H1 (cell line): ENCODE results near the gene ACTR5. TPM values are rescaled to one million over a fixed set of nuclear protein-coding genes. Genes with fewer than 3 reads are reported as not detected.

Experiments
- CTCF ChIA-PET: fragments of 300-600 bp; sonication (Branson Sonifier 250); formaldehyde crosslinking; loops from one replicate; lab custom pipeline; 2021; ENCODE audit not compliant: partially characterized antibody; lab: Charles Lee
- POLR2A ChIA-PET: fragments of 300-600 bp; sonication (Branson Sonifier 250); formaldehyde crosslinking; loops from one replicate; lab custom pipeline; 2021; ENCODE audit warnings: inconsistent platforms; ENCODE audit not compliant: partially characterized antibody; lab: Charles Lee
- DNase-seq, 2 experiments: peaks; one replicate each; pipeline versions ENCODE4 v3.0.0 to v3.0.0-alpha.2; 2010 to 2022; ENCODE audit warnings: low spot score in 2 of 2, low read depth in 1 of 2, mixed read lengths in 1 of 2
- FAIRE-seq: peaks from 2 replicates; lab custom pipeline; 2011; peaks lifted over from hg19 to GRCh38; lab: Jason Lieb, UNC
- H2AFZ ChIP-seq: 2 replicates; pipeline ENCODE4 v1.8.1; 2012; ENCODE audit warnings: low read length, inconsistent platforms
- H2AK5ac ChIP-seq: 2 replicates; pipeline ENCODE4 v1.6.1; 2013; ENCODE audit warnings: low read depth, low read length
- H2BK120ac ChIP-seq: replicated peaks from 2 replicates; pipeline ENCODE3; 2013; ENCODE audit warnings: low read depth, low read length, inconsistent platforms
- H2BK12ac ChIP-seq: 2 replicates; pipeline ENCODE4 v1.6.1; 2013; ENCODE audit warnings: low read depth, low read length
- H2BK15ac ChIP-seq: 2 replicates; pipeline ENCODE4 v1.6.1; 2013; ENCODE audit warnings: low read length
- H2BK20ac ChIP-seq: 2 replicates; pipeline ENCODE4 v1.6.1; 2013; ENCODE audit warnings: low read length
- H2BK5ac ChIP-seq: 2 replicates; pipeline ENCODE4 v1.6.1; 2013; ENCODE audit warnings: low read depth, low read length
- H3K14ac ChIP-seq: 2 replicates; pipeline ENCODE4 v1.6.1; 2013; ENCODE audit warnings: inconsistent platforms; ENCODE audit not compliant: insufficient read length
- H3K18ac ChIP-seq: 2 replicates; pipeline ENCODE4 v1.6.1; 2013; ENCODE audit warnings: low read length; ENCODE audit errors: extremely low read depth
- H3K23ac ChIP-seq: 2 replicates; pipeline ENCODE4 v1.6.1; 2013; ENCODE audit warnings: inconsistent platforms; ENCODE audit not compliant: insufficient read length
- H3K23me2 ChIP-seq: 2 replicates; pipeline ENCODE4 v1.6.1; 2013; ENCODE audit warnings: low read depth, low read length
- H3K27ac ChIP-seq: 2 replicates; pipeline ENCODE4 v1.6.1; 2011; ENCODE audit warnings: low read depth, low read length, inconsistent platforms
- H3K27me3 ChIP-seq, 4 experiments: replicated peaks in 1 of 4; 1 replicate in 1 of 4; 2 replicates in 3 of 4; pipeline versions ENCODE4 v1.6.1 to v1.8.1; 2011 to 2013; ENCODE audit warnings: low read length in 3 of 4, mild to moderate bottlenecking in 3 of 4, inconsistent platforms in 2 of 4, mixed read lengths in 2 of 4, moderate library complexity in 1 of 4; ENCODE audit not compliant: control insufficient read depth in 3 of 4, insufficient read depth in 3 of 4; ENCODE audit errors: extremely low read depth in 1 of 4
- H3K36me3 ChIP-seq, 4 experiments: 2 replicates each; pipeline versions ENCODE4 v1.6.1 to v1.8.1; 2011 to 2013; ENCODE audit warnings: mild to moderate bottlenecking in 4 of 4, low read length in 3 of 4, moderate library complexity in 2 of 4, control low read depth in 1 of 4, inconsistent platforms in 1 of 4; ENCODE audit not compliant: insufficient read depth in 4 of 4, control insufficient read depth in 2 of 4
- H3K4ac ChIP-seq: replicated peaks from 2 replicates; pipeline ENCODE3; 2013; ENCODE audit warnings: low read length, low read depth, mixed read lengths, inconsistent platforms; ENCODE audit not compliant: insufficient read length
- H3K4me1 ChIP-seq, 4 experiments: replicated peaks in 1 of 4; 1 replicate in 1 of 4; 2 replicates in 3 of 4; pipeline versions ENCODE4 v1.6.1 to v1.8.1; 2011 to 2013; ENCODE audit warnings: low read length in 3 of 4, inconsistent platforms in 2 of 4, mixed read lengths in 1 of 4; ENCODE audit not compliant: insufficient read depth in 4 of 4, control insufficient read depth in 3 of 4
- H3K4me2 ChIP-seq, 2 experiments: 2 replicates each; pipeline versions ENCODE4 v1.6.1 to v1.8.1; 2011 to 2013; ENCODE audit warnings: low read depth in 2 of 2, low read length in 2 of 2, control low read depth in 1 of 2, inconsistent platforms in 1 of 2, mild to moderate bottlenecking in 1 of 2; ENCODE audit not compliant: insufficient read depth in 1 of 2
- H3K4me3 ChIP-seq, 4 experiments: fragments of 200-600, 300-600 bp in 1 of 4; sonication (generic), shearing (Covaris generic), sonication (Bioruptor Twin) in 1 of 4; 2 replicates each; pipeline versions ENCODE4 v1.5.1 to v1.8.1; 2011 to 2016; ENCODE audit warnings: low read length in 4 of 4, low read depth in 3 of 4, control low read depth in 2 of 4, inconsistent platforms in 2 of 4, mild to moderate bottlenecking in 2 of 4, mixed read lengths in 1 of 4, moderate library complexity in 1 of 4; ENCODE audit not compliant: insufficient read depth in 2 of 4; ENCODE audit errors: extremely low read depth in 1 of 4
- H3K56ac ChIP-seq: replicated peaks from 2 replicates; pipeline ENCODE3; 2013; ENCODE audit warnings: low read depth, mild to moderate bottlenecking, mixed read lengths, low read length, inconsistent platforms; ENCODE audit not compliant: insufficient read length
- H3K79me1 ChIP-seq: 2 replicates; pipeline ENCODE4 v1.6.1; 2013; ENCODE audit warnings: low read depth, low read length, control low read depth
- H3K79me2 ChIP-seq, 2 experiments: 2 replicates each; pipeline versions ENCODE4 v1.6.1 to v1.8.1; 2012 to 2013; ENCODE audit warnings: low read length in 2 of 2, mild to moderate bottlenecking in 2 of 2, inconsistent platforms in 1 of 2; ENCODE audit not compliant: insufficient read depth in 2 of 2, control insufficient read depth in 1 of 2
- H3K9ac ChIP-seq, 4 experiments: replicated peaks in 1 of 4; 1 replicate in 1 of 4; 2 replicates in 3 of 4; pipeline versions ENCODE4 v1.6.1 to v1.8.1; 2011 to 2013; ENCODE audit warnings: low read depth in 3 of 4, low read length in 3 of 4, control low read depth in 2 of 4, mild to moderate bottlenecking in 2 of 4, moderate library complexity in 2 of 4, inconsistent platforms in 1 of 4; ENCODE audit errors: extremely low read depth in 1 of 4
- H3K9me3 ChIP-seq, 2 experiments: 2 replicates each; pipeline versions ENCODE4 v1.6.1 to v1.8.1; 2012 to 2013; ENCODE audit warnings: mild to moderate bottlenecking in 2 of 2, moderate library complexity in 2 of 2, control low read depth in 1 of 2, inconsistent platforms in 1 of 2, low read depth in 1 of 2, low read length in 1 of 2, mixed read lengths in 1 of 2; ENCODE audit not compliant: insufficient read depth in 2 of 2
- H4K20me1 ChIP-seq, 2 experiments: replicated peaks in 1 of 2; 2 replicates each; pipeline versions ENCODE3 to v1.8.1; 2011 to 2013; ENCODE audit warnings: inconsistent platforms in 2 of 2, low read length in 2 of 2, mild to moderate bottlenecking in 1 of 2; ENCODE audit not compliant: insufficient read depth in 2 of 2, control insufficient read depth in 1 of 2
- H4K5ac ChIP-seq: 2 replicates; pipeline ENCODE4 v1.6.1; 2013; ENCODE audit warnings: low read length, low read depth, mixed read lengths, inconsistent platforms; ENCODE audit not compliant: insufficient read length
- H4K8ac ChIP-seq: 2 replicates; pipeline ENCODE4 v1.8.0; 2013; ENCODE audit warnings: mild to moderate bottlenecking, moderate library complexity, low read length, inconsistent platforms; ENCODE audit not compliant: insufficient read depth; ENCODE audit errors: extremely low read depth
- H4K91ac ChIP-seq: replicated peaks from 2 replicates; pipeline ENCODE3; 2013; ENCODE audit warnings: low read length, mixed read lengths, inconsistent platforms; ENCODE audit not compliant: insufficient read length
- BCL11A ChIP-seq, 2 experiments: IDR thresholded peaks; one replicate each; pipeline ENCODE4 v1.6.1; 2011; ENCODE audit warnings: low read depth in 2 of 2, low read length in 2 of 2, mild to moderate bottlenecking in 2 of 2
- JUN ChIP-seq: IDR thresholded peaks from 2 replicates; pipeline ENCODE4 v1.6.1; 2011; ENCODE audit warnings: low read depth, mild to moderate bottlenecking, improper control_type of control experiment, low read length
- KDM4A ChIP-seq: IDR thresholded peaks from one replicate; pipeline ENCODE4 v1.7.1; 2012; ENCODE audit warnings: low read depth, mild to moderate bottlenecking, moderate library complexity, low read length, inconsistent platforms; ENCODE audit not compliant: severe bottlenecking
- POLR2AphosphoS5 ChIP-seq: IDR thresholded peaks from 2 replicates; pipeline ENCODE4 v1.6.1; 2011; ENCODE audit warnings: low read depth, low read length
- RNF2 ChIP-seq: fragments of 200-900, 300-1000 bp; sonication (generic); IDR thresholded peaks from 2 replicates; pipeline ENCODE4 v1.7.1; 2016; ENCODE audit warnings: borderline replicate concordance, low read depth, mild to moderate bottlenecking, antibody characterized with exemption, low read length; ENCODE audit not compliant: poor library complexity, severe bottlenecking; ENCODE audit errors: missing control alignments
- SAP30 ChIP-seq: fragments of 300-600 bp; sonication (generic); IDR thresholded peaks from 2 replicates; pipeline ENCODE4 v1.7.1; 2012; ENCODE audit warnings: low read length, moderate library complexity, mild to moderate bottlenecking, inconsistent platforms; ENCODE audit not compliant: insufficient read depth, insufficient replicate concordance
- SP4 ChIP-seq: IDR thresholded peaks from 2 replicates; pipeline ENCODE4 v1.6.1; 2012; ENCODE audit warnings: low read length, inconsistent platforms
- TBP ChIP-seq: IDR thresholded peaks from 2 replicates; pipeline ENCODE4 v1.6.1; 2011; ENCODE audit warnings: low read depth, low read length, improper control_type of control experiment
- TEAD4 ChIP-seq: IDR thresholded peaks from 2 replicates; pipeline ENCODE4 v1.6.1; 2012; ENCODE audit warnings: low read depth, low read length, inconsistent platforms, mixed read lengths
- WGBS, 2 experiments: shearing (Covaris generic) in 1 of 2; methylation state at CpG; one replicate each; pipeline versions ENCODE4 v1.1.6 to v1.1.7; 2013 to 2015; ENCODE audit warnings: low lambda C conversion rate in 2 of 2, mixed read lengths in 2 of 2, inconsistent platforms in 1 of 2, low coverage in 1 of 2, missing lambda C conversion rate in 1 of 2; ENCODE audit not compliant: insufficient replicate concordance in 2 of 2, insufficient coverage in 1 of 2, insufficient read length in 1 of 2; ENCODE audit errors: extremely low coverage in 1 of 2, missing lambda C conversion rate in 1 of 2; 5-methylcytosine and 5-hydroxymethylcytosine counted together
- polyA plus RNA-seq, 7 experiments: library from polyadenylated mRNA; depleted of rRNA in 3 of 7; stranded (reverse) in 5 of 7; unstranded in 2 of 7; fragments of >200 nt in 5 of 7; fragments of 200-250 nt in 2 of 7; gene quantifications; 1 replicate in 5 of 7; 2 replicates in 1 of 7; 4 replicates in 1 of 7; pipeline versions ENCODE4 v1.2.1 to v1.2.3, GENCODE V29; 2011 to 2013; ENCODE audit warnings: missing spikeins in 2 of 7, mixed read lengths in 2 of 7
- total RNA-seq: library from RNA; stranded (reverse); fragmentation: NEBNext Ultra II Directional; extraction: Animal tissue kit (Norgen Biotek cat#: 25700); gene quantifications from 2 replicates; pipeline ENCODE4 v1.2.1, GENCODE V29; 2021
- TF ChIP-seq, protein P1 (sequence below), 3 experiments: IDR thresholded peaks; 1 replicate in 2 of 3; 2 replicates in 1 of 3; pipeline versions ENCODE4 v1.5.1 to v1.6.1; 2011; ENCODE audit warnings: low read length in 3 of 3, mild to moderate bottlenecking in 3 of 3, inconsistent platforms in 2 of 3, low read depth in 1 of 3, moderate library complexity in 1 of 3; ENCODE audit not compliant: insufficient read depth in 1 of 3; ENCODE audit errors: control extremely low read depth in 1 of 3

The ACTR5 gene
- total and polyA plus RNA-seq, 2 of the 8 experiments (the other 6 are each of a cell fraction or from before 2014, with no cell fraction given): 10.4 to 14.4 TPM

DNA sequence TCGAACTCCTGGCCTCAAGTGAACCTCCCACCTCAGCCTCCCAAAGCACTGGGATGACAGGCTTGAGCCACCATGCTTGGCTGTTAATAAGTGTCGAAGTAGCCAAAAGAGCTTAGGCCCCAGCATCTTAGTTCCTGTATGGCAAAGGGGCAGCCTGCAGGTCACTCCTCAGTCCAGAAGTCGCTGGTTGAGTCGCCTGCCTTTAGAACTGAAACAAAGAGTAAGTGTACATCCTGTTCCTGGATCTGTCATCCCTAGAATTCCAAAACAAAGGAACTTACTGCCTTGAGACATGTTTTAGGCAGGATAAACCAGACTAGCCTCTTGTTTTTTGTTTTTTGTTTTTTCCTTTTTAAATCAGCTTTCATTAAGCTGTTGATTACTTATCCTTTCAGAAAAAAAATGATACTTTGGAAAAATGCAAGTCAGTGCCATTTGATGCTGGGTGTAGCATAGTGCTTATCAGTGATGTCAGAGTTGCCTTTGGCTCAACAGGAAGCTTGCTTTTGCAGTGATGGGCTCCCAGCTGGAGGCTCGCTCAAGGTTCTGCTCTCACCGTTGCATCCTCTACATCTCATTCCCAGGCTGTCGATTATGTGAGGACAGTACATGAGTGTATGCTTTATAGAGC, 9.0 kb downstream of the ACTR5 start:
- Histone ChIP-seq H2BK12ac (no peak overlapping the region), H2BK120ac (no peak overlapping the region), H3K14ac (no peak overlapping the region), H3K36me3 (peaks cover 9 to 43% (median 32%) of the 10 kb centered on the region in 4 experiments), H3K18ac (no peak overlapping the region), H3K4me2 (no peak overlapping the region), H3K79me1 (no peaks in the 10 kb centered on the region), H4K5ac (no peak overlapping the region), H3K4me1 (no peaks in the 10 kb centered on the region), H2AK5ac (no peak overlapping the region), H4K8ac (no peak overlapping the region), H2BK15ac (no peak overlapping the region), H4K91ac (no peak overlapping the region), H2BK5ac (no peak overlapping the region), H3K27ac (no peak overlapping the region), H4K20me1 (peaks cover 0 to 5% of the 10 kb centered on the region in 2 experiments), H2BK20ac (no peak overlapping the region), H3K4me3 (no peak overlapping the region), H3K9me3 (no peaks in the 10 kb centered on the region), H3K9ac (no peak overlapping the region), H3K4ac (no peak overlapping the region), H3K27me3 (no peaks in the 10 kb centered on the region), H3K23ac (no peak overlapping the region), H2AFZ (no peak overlapping the region), H3K23me2 (no peaks in the 10 kb centered on the region; the same call in 1 of the 2 replicates), H3K79me2 (no peaks in the 10 kb centered on the region), H3K56ac (no peak overlapping the region)
- ChIA-PET POLR2A (interaction anchor here (0.9 to 1.3 kb wide), 2 partner anchors 12 to 14 kb away, joined by 3 to 4 read pairs; no protein-coding TSS in a partner anchor), CTCF (interaction anchor here (0.6 to 11.6 kb wide), 4 partner anchors 12 to 64 kb away, joined by 3 to 223 read pairs (median 34); partner anchors contain the start of gene SLC32A1)
- FAIRE-seq: no peak
- no peak for DNase-seq
- 88% methylated on average over 7 of the region's 7 CpGs; no CpG with 5 or more reads in 1 of the 2 experiments for WGBS, 2 experiments
- TF ChIP-seq BCL11A (IDR thresholded peaks at IDR 0.05; ENCODE audit: low read depth in 2 of 2, low read length in 2 of 2) (no peak), RNF2 (no peak), KDM4A (no peak), SP4 (no peak), POLR2AphosphoS5 (no peak), SAP30 (no peak), TEAD4 (no peak), TBP (no peak), JUN (no peak)
- TF ChIP-seq, protein P1, sequence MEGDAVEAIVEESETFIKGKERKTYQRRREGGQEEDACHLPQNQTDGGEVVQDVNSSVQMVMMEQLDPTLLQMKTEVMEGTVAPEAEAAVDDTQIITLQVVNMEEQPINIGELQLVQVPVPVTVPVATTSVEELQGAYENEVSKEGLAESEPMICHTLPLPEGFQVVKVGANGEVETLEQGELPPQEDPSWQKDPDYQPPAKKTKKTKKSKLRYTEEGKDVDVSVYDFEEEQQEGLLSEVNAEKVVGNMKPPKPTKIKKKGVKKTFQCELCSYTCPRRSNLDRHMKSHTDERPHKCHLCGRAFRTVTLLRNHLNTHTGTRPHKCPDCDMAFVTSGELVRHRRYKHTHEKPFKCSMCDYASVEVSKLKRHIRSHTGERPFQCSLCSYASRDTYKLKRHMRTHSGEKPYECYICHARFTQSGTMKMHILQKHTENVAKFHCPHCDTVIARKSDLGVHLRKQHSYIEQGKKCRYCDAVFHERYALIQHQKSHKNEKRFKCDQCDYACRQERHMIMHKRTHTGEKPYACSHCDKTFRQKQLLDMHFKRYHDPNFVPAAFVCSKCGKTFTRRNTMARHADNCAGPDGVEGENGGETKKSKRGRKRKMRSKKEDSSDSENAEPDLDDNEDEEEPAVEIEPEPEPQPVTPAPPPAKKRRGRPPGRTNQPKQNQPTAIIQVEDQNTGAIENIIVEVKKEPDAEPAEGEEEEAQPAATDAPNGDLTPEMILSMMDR (IDR thresholded peaks at IDR 0.05; ENCODE audit: control extremely low read depth in 1 of 3, insufficient read depth in 1 of 3, low read depth in 1 of 3, low read length in 3 of 3): no peak
